Subcutaneous adipose tissue (tissue), 4 donors: ENCODE data around the gene XCR1. TPM values are rescaled to one million over a fixed set of nuclear protein-coding genes. Genes with fewer than 3 reads are reported as not detected.

Source experiments
- CTCF ChIP-seq: fragments of 450-650 bp; IDR thresholded peaks from one replicate; pipeline ENCODE4 v1.5.1; 2016; ENCODE audit warnings: low read depth, mild to moderate bottlenecking, control low read depth, antibody characterized with exemption, moderate library complexity
- total RNA-seq, 4 donors: library from RNA; depleted of rRNA; stranded (reverse); fragments of >200 nt; gene quantifications; one replicate each; pipeline ENCODE4 v1.1.0, GENCODE V29; 2016

Gene XCR1
- total RNA-seq, 4 donors from 2014 or later: not detected

GRCh38 chr3:46031269-46031668 lies 4.0 kb upstream of the XCR1 start:
- TF ChIP-seq CTCF: no peak

GRCh38 chr3:46030626-46031025 lies 3.3 kb upstream of the XCR1 start:
- no peak for TF ChIP-seq CTCF

GRCh38 chr3:46029953-46030543 lies 2.8 kb upstream of the XCR1 start:
- TF ChIP-seq CTCF: no peak

GRCh38 chr3:46027736-46028397 lies 584 bp upstream of the XCR1 start:
- TF ChIP-seq CTCF: no peak

GRCh38 chr3:46025139-46025538 lies 2.1 kb downstream of the XCR1 start:
- TF ChIP-seq CTCF: no peak

- TF ChIP-seq CTCF: no peak
Measured at GRCh38 chr3:46024131-46024530, 3.2 kb downstream of the XCR1 start.

- TF ChIP-seq CTCF: no peak
Measured at GRCh38 chr3:46022909-46023785, 4.1 kb downstream of the XCR1 start.
